Upper lobe of right lung (tissue), 1 donor: ENCODE measurements around the gene SLC35F3. TPM values are rescaled to one million over a fixed set of nuclear protein-coding genes. Genes with fewer than 3 reads are reported as not detected.

Source experiments
- ATAC-seq: fragments of 200-7000 bp; cut with Tn5 transposase; one replicate; pipeline ENCODE4 v1.9.1; 2020; ENCODE audit warnings: mild to moderate bottlenecking, moderate library complexity
- DNase-seq: peaks from one replicate; pipeline ENCODE4 v3.0.0-alpha.2; 2020
- H3K27ac ChIP-seq: fragments of 200-600 bp; one replicate; pipeline ENCODE4 v1.8.0; 2022
- H3K27me3 ChIP-seq: fragments of 200-600 bp; one replicate; pipeline ENCODE4 v1.8.0; 2022; ENCODE audit warnings: mild to moderate bottlenecking
- H3K36me3 ChIP-seq: fragments of 200-600 bp; one replicate; pipeline ENCODE4 v1.8.0; 2022
- H3K4me1 ChIP-seq: fragments of 200-600 bp; one replicate; pipeline ENCODE4 v1.8.0; 2022
- H3K4me3 ChIP-seq: fragments of 200-600 bp; one replicate; pipeline ENCODE4 v1.8.0; 2022; ENCODE audit warnings: mild to moderate bottlenecking
- H3K9me3 ChIP-seq: fragments of 200-600 bp; one replicate; pipeline ENCODE4 v1.8.0; 2022
- CTCF ChIP-seq: fragments of 200-600 bp; IDR thresholded peaks from one replicate; pipeline ENCODE4 v1.8.0; 2022; ENCODE audit warnings: antibody characterized with exemption
- intact Hi-C: fragments of 100-400 bp; cut with DNase I; formaldehyde crosslinking; loops from one replicate; pipeline ENCODE4 v1.11.0; 2022
- total RNA-seq: library from RNA; stranded (reverse); fragmentation: NEBNext Ultra II Directional; extraction: Animal tissue kit (Norgen Biotek cat#: 25700); gene quantifications from one replicate; pipeline ENCODE4 v1.2.1, GENCODE V29; 2021
- donor health status: DM: no; HTN: yes; CAD: no; lungs with severe emphysema.

The SLC35F3 gene
- total RNA-seq, 1 donor from 2014 or later = 0.29 TPM

GRCh38 chr1:234014208-234014607 lies 109.7 kb downstream of the SLC35F3 start:
- intact Hi-C loops = no loop called here
- TF ChIP-seq CTCF = no peak
- no peaks in the 10 kb centered on the region for H3K36me3 ChIP-seq

DNA sequence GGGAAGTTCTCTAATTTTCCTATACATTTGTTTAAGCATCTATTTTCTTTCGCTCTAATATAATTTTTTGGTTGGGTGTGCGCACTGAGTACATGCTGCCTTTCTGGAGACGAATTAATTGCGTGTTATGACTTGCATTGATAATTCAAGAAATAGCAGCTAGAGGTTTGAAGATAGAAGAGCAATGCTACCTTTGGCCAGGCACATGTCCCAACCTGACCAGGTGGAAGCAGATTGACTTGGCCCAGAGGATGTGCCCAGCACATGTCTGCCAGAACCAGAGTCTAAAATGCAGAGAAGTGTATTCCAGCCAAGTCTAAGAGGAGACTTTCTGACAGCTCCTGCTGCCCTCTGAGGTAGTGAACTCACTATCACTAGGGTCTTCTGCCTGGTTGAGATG lies 114.3 kb downstream of the SLC35F3 start:
- no peaks in the 10 kb centered on the region for H3K36me3 ChIP-seq
- H3K4me3 ChIP-seq = no peak overlapping the region
- ATAC-seq (no peak), DNase-seq (no peak)
- no peaks in the 10 kb centered on the region for H3K4me1 ChIP-seq
- H3K27me3 ChIP-seq = no peaks in the 10 kb centered on the region
- intact Hi-C loops = no loop called here
- TF ChIP-seq CTCF = no peak
- no peaks in the 10 kb centered on the region for H3K9me3 ChIP-seq
- no peak overlapping the region for H3K27ac ChIP-seq

More at GRCh38 chr1:234014208-234014607, 109.7 kb downstream of the SLC35F3 start:
- Histone ChIP-seq H3K27me3 (no peaks in the 10 kb centered on the region), H3K4me3 (no peak overlapping the region), H3K4me1 (no peaks in the 10 kb centered on the region), H3K9me3 (no peaks in the 10 kb centered on the region), H3K27ac (no peak overlapping the region)
- no peak for DNase-seq
- no peak for ATAC-seq

- H3K36me3 ChIP-seq = no peaks in the 10 kb centered on the region
- intact Hi-C loops = no loop called here
- H3K27me3 ChIP-seq = no peaks in the 10 kb centered on the region
- no peaks in the 10 kb centered on the region for H3K9me3 ChIP-seq
- H3K4me3 ChIP-seq = no peak overlapping the region
- ATAC-seq (no peak), DNase-seq (no peak)
- no peak for TF ChIP-seq CTCF
- H3K27ac ChIP-seq = no peak overlapping the region
- H3K4me1 ChIP-seq = no peaks in the 10 kb centered on the region
These were observed 114.9 kb downstream of the SLC35F3 start for GRCh38 chr1:234019387-234019786.

- no peaks in the 10 kb centered on the region for H3K4me1 ChIP-seq
- no peaks in the 10 kb centered on the region for H3K36me3 ChIP-seq
- H3K27ac ChIP-seq = no peak overlapping the region
- TF ChIP-seq CTCF = no peak
- no peaks in the 10 kb centered on the region for H3K27me3 ChIP-seq
- H3K4me3 ChIP-seq = no peak overlapping the region
- H3K9me3 ChIP-seq = no peaks in the 10 kb centered on the region
- DNase-seq (no peak), ATAC-seq (no peak)
- intact Hi-C loops = no loop called here
These were observed 117.8 kb downstream of the SLC35F3 start for GRCh38 chr1:234022302-234022701.

GRCh38 chr1:234039603-234040002 lies 135.1 kb downstream of the SLC35F3 start:
- no peak overlapping the region for H3K4me3 ChIP-seq
- no peak overlapping the region for H3K27ac ChIP-seq
- no peak for DNase-seq
- no peaks in the 10 kb centered on the region for H3K27me3 ChIP-seq
- intact Hi-C loops = no loop called here
- no peak for TF ChIP-seq CTCF
- H3K36me3 ChIP-seq = no peaks in the 10 kb centered on the region
- H3K4me1 ChIP-seq = no peaks in the 10 kb centered on the region
- no peaks in the 10 kb centered on the region for H3K9me3 ChIP-seq
- ATAC-seq = no peak
